ENCODE measurements around the gene FUS. TPM values are rescaled to one million over a fixed set of nuclear protein-coding genes. Genes with fewer than 3 reads are reported as not detected.

The FUS gene
- total RNA-seq, 2 experiments from 2014 or later: 104 to 953 TPM

GRCh38 chr16:31130899-31131298 is 49.0 kb upstream of the FUS start:
- no peaks in the 10 kb centered on the region for H3K4me1 ChIP-seq (ENCODE audit: insufficient read depth, low read length, poor library complexity, severe bottlenecking)
- no peak overlapping the region for H3K4me2 ChIP-seq (ENCODE audit: low read length)
- H2AFZ ChIP-seq (ENCODE audit: low read length): no peak overlapping the region
- intact Hi-C loops (cut with micrococcal nuclease; ENCODE audit: unreplicated experiment): no loop called here
- no peak overlapping the region for H3K27ac ChIP-seq (ENCODE audit: low read depth, low read length, poor library complexity, severe bottlenecking)
- H3K36me3 ChIP-seq (ENCODE audit: insufficient read depth, low read length): peaks cover 39% of the 10 kb centered on the region
- ChIA-PET CTCF (ENCODE audit: unreplicated experiment) (no interaction called here), POLR2A (interaction anchor here (2.8 kb wide), 1 partner anchor 13 kb away, joined by 8 read pairs; the partner anchor contains the start of gene KAT8)
- H3K4me3 ChIP-seq (ENCODE audit: low read depth, low read length, poor library complexity, severe bottlenecking): no peak overlapping the region
- TF ChIP-seq EZH2phosphoT487 (IDR thresholded peaks at IDR 0.05; ENCODE audit: borderline replicate concordance, low read depth, low read length) (no peak), CTCF (conservative IDR thresholded peaks at IDR 0.05; ENCODE audit: low read length) (no peak)
- BruUV-seq (replicated peaks): no TSS peak
- no peaks in the 10 kb centered on the region for H3K9me2 ChIP-seq (ENCODE audit: insufficient read depth, low read length)
- no peaks in the 10 kb centered on the region for H3K9me3 ChIP-seq (ENCODE audit: low read length)
- DNase-seq (ENCODE audit: low spot score): no peak
- no peaks in the 10 kb centered on the region for H4K20me1 ChIP-seq (ENCODE audit: insufficient read depth, low read length)
- H3K79me2 ChIP-seq (ENCODE audit: insufficient read depth, low read depth, low read length): no peaks in the 10 kb centered on the region

DNA sequence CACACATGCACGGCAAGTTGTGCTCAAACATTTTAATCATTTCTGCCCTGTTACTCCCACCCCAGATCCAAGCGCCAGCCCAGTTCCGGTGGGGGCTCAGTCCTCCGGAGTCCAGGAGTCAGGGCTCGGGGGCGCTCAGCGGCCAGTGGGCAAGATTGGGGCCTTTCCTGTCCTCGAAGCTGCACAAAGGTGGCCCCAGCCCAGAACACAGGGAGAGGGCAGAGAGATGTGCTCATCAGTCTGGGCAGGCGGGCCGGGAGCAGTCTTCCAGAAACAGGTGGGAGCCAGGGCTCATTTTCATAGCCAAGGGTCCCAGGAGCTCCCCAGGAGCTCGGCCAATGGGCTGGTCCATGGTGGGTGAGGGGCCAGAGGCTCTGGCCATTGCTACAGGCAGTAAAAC is 48.5 kb upstream of the FUS start:
- no peak overlapping the region for H2AFZ ChIP-seq (ENCODE audit: low read length)
- H3K4me3 ChIP-seq (ENCODE audit: low read depth, low read length, poor library complexity, severe bottlenecking): no peak overlapping the region
- BruUV-seq (replicated peaks): no TSS peak
- no peaks in the 10 kb centered on the region for H3K9me3 ChIP-seq (ENCODE audit: low read length)
- no peak overlapping the region for H3K4me2 ChIP-seq (ENCODE audit: low read length)
- POLR2A ChIA-PET: interaction anchor here (2.8 kb wide), 1 partner anchor 13 kb away, joined by 8 read pairs; the partner anchor contains the start of gene KAT8
- no peak for DNase-seq (ENCODE audit: low spot score)
- H3K36me3 ChIP-seq (ENCODE audit: insufficient read depth, low read length): peaks cover 39% of the 10 kb centered on the region
- intact Hi-C loops (cut with micrococcal nuclease; ENCODE audit: unreplicated experiment): no loop called here
- CTCF ChIA-PET (ENCODE audit: unreplicated experiment): no interaction called here
- no peaks in the 10 kb centered on the region for H3K9me2 ChIP-seq (ENCODE audit: insufficient read depth, low read length)
- H3K27ac ChIP-seq (ENCODE audit: low read depth, low read length, poor library complexity, severe bottlenecking): no peak overlapping the region
- H3K4me1 ChIP-seq (ENCODE audit: insufficient read depth, low read length, poor library complexity, severe bottlenecking): no peaks in the 10 kb centered on the region
- no peaks in the 10 kb centered on the region for H3K79me2 ChIP-seq (ENCODE audit: insufficient read depth, low read depth, low read length)
- TF ChIP-seq CTCF (conservative IDR thresholded peaks at IDR 0.05; ENCODE audit: low read length) (no peak), EZH2phosphoT487 (IDR thresholded peaks at IDR 0.05; ENCODE audit: borderline replicate concordance, low read depth, low read length) (no peak)
- no peaks in the 10 kb centered on the region for H4K20me1 ChIP-seq (ENCODE audit: insufficient read depth, low read length)

GRCh38 chr16:31131841-31132271 is 48.1 kb upstream of the FUS start:
- intact Hi-C loops (cut with micrococcal nuclease; ENCODE audit: unreplicated experiment): no loop called here
- peaks cover 38% of the 10 kb centered on the region for H3K36me3 ChIP-seq (ENCODE audit: insufficient read depth, low read length)
- H3K27ac ChIP-seq (ENCODE audit: low read depth, low read length, poor library complexity, severe bottlenecking): no peak overlapping the region
- BruUV-seq (replicated peaks): no TSS peak
- no peaks in the 10 kb centered on the region for H3K9me2 ChIP-seq (ENCODE audit: insufficient read depth, low read length)
- no peak overlapping the region for H2AFZ ChIP-seq (ENCODE audit: low read length)
- DNase-seq (ENCODE audit: low spot score): no peak
- no peaks in the 10 kb centered on the region for H4K20me1 ChIP-seq (ENCODE audit: insufficient read depth, low read length)
- H3K9me3 ChIP-seq (ENCODE audit: low read length): no peaks in the 10 kb centered on the region
- no peak overlapping the region for H3K4me2 ChIP-seq (ENCODE audit: low read length)
- TF ChIP-seq CTCF (conservative IDR thresholded peaks at IDR 0.05; ENCODE audit: low read length): no peak
- no peak for TF ChIP-seq EZH2phosphoT487 (IDR thresholded peaks at IDR 0.05; ENCODE audit: borderline replicate concordance, low read depth, low read length)
- POLR2A ChIA-PET: interaction anchor here (2.8 kb wide), 1 partner anchor 14 kb away, joined by 8 read pairs; the partner anchor contains the start of gene KAT8
- H3K4me1 ChIP-seq (ENCODE audit: insufficient read depth, low read length, poor library complexity, severe bottlenecking): no peaks in the 10 kb centered on the region
- no peaks in the 10 kb centered on the region for H3K79me2 ChIP-seq (ENCODE audit: insufficient read depth, low read depth, low read length)
- no peak overlapping the region for H3K4me3 ChIP-seq (ENCODE audit: low read depth, low read length, poor library complexity, severe bottlenecking)
- CTCF ChIA-PET (ENCODE audit: unreplicated experiment): no interaction called here
